Middle frontal gyrus (tissue), 1 donor: ENCODE results near the gene KISS1R.
A peak's percentile ranks its signal among the peaks of the same experiment; 100 is the strongest.
"Not testable (repeated sequence)": the region's sequence is repeated elsewhere in the genome, so short reads cannot be mapped to it uniquely, and the experiment has no call there.

ENCODE experiments used
- DNase-seq: peaks from one replicate; pipeline ENCODE4 v3.0.0-alpha.2; 2015; ENCODE audit warnings: low spot score; ENCODE audit errors: extremely low spot score

Gene KISS1R

DNA sequence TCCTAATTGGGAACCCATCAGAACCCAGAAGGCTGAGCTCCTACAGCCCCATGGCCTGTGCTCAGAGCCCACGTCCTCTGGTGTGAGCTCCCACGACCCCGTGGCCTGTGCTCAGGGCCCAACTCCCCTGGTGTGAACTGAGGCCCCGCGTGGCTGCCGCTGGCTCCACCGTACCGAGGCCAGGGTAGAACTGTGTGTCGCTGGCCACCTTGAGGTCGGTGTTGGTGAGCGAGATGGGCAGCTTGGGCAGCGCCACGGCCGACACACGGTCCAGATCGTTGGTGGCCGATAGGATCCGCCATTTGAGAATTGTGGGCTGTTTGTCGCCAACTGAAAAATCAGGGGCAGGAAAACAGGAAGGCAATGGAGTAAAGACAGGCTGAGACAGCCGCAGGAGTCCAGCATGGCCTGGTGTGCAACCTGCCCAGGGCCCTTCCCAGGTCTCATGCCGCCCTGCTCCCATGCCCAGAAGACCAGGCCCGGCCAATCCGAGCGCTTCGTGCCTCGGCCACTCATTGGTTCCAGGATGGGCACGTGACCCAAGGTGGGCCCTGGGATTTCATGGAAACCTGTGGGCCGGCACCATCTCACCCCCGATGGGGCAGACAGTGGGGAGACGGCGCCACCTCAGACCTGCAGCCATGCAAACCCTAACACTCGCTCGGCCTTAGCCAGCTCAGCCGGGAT, 35.6 kb upstream of the KISS1R start:
- DNase-seq: no peak

DNA sequence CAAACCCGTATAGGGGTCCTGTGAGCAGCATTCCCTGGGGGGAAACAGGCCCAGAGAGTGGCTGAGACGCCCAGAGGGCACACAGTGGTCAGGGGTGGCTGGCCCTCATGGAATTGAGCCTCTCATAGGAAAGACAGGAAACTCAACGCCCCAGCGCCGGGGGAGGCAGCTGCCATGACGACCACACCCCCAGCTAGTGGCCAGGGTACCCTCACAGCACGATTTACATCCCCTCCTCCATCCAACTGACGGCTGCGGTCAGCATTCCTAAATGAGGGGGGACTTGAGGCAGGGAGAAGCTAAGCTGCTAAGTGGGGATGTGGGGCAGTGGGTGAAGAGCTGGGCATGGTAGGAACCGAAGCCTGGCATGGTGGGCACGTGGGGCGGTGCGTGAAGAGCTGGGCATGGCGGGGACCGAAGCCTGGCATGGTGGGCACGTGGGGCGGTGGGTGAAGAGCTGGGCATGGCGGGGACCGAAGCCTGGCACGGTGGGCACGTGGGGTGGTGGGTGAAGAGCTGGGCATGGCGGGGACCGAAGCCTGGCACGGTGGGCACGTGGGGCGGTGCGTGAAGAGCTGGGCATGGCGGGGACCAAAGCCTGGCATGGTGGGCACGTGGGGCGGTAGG, 34.1 kb upstream of the KISS1R start:
- DNase-seq: no peak

DNA sequence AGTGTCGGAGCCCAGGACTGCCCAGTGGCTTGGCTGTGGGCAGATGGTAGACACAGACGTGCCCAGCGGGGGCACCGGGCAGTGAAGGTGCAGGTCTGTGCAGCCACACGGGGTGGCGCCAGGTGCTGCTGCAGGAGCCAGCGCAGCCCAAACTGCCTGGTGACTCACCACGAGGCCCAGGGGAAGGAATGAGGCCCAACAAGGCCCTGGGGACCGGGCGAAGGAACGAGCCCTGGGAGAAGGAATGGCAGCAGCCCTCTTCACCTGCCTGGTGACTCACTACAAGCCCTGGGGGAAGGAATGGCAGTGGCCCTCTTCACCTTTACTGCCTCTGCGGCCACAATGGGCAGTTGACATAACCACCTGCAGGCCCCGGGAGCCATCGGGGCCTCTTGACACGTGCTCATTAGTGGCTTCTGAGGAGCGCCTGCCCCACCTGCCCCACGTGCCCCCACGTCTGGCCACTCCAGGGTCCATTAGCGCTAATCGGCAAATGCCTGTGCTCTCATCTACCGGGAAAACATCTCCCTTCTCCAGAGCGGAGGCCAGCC, 33.4 kb upstream of the KISS1R start:
- DNase-seq: no peak

DNA sequence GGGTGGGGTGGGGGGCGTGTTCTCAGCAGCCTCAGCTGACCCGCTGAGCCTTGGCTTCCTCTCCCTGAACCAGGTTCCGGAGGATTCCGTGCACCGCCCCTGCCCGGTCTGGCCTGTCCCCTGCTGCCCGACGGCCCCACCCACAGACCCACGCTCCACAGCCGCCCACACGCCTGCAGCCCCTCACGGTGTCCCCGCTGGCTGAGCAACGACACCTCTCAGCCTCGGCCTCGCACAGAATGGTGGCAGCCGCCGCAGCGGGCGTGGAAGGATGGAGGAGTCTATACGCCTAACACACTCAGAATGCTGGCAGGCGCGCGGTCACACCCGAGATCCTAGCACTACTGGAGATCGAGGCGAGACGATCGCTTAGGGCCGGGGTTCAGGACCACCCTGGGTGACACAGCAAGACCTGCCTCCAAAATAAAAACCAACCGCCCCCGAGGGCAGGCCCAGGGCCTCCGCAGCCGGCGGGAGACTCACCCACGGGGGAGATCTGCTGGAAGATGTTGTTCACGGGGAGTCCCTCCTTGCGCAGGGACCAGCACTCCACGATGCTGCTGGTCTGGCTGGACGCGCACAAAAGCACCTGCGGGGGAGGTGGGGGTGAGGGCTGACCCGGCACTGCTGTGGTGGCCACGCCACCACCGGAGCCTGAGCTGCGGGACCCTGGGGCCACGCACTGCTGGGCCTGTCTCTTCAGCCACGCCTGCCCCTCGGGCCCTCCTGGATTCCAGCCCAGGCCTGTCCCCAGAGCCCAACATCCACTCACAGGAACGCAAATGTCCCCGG, 32.5 kb upstream of the KISS1R start:
- DNase-seq: no peak

DNA sequence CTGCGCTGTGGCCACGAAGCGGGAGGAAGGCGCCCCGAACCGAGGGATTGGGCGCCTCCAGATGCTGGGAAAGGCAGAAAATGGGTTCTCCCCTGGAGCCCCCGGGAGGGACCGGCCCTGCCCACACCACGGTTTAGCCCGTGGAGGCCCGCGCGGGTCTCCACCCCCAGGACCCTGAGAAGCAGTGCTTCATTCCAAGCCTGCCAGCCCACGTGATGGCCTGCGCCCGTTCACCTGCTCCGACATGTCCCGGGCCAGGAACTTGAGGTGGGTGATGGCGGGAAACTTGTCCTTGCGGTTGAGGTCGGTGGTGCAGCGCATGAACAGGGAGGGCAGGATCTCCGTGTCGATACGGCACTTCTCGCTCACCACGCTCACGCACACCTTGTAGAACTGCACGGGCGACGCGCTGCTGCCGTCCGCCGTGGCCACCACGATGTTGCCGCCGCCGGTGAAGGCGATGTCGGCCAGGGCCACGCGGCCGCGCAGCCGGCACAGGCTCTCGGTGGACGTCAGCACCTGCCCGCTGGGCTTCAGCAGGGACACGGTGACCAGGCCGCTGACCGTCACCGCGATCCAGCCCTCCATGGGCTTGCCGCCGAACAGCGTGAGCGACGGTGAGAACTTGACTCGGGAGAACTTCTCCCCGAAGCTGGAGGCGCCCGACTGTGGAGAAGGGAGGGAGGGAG, 31.5 kb upstream of the KISS1R start:
- DNase-seq: no peak

DNA sequence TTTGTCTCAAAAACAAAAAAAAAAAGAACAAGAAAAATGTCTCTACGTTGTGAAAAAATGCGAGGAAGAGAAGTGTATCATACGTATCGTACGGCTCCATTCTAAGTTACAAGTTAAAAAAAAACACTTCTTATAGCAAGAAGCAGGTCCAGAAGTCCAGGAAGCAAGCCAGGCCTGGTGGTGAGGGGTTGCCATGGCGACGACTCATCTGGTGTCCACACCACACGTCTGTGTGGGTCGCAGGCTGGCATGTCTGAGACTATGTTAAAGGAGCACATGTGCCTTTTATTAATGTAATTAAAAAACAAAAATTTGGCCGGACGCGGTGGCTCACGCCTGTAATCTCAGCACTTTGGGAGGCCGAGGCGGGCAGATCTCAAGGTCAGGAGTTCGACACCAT, 30.1 kb upstream of the KISS1R start:
- DNase-seq: no peak

DNA sequence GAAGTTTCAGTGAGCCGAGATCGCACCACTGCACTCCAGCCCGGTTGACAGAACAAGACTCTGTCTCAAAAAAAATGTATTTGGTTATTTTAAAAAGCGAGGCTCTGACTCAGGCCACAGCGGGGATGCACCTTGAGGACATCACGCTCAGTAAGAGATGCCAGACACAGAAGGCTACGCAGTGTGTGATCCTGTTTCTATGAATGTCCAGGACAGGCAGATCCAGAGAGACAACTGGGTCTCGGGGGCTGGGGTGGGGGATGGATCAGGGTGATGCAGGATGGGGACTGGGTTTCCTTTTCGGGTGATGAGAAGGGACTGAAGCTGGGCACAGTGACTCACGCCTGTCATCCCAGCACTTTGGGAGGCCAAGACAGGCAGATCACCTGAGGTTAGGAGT, 29.5 kb upstream of the KISS1R start:
- no peak for DNase-seq

DNA sequence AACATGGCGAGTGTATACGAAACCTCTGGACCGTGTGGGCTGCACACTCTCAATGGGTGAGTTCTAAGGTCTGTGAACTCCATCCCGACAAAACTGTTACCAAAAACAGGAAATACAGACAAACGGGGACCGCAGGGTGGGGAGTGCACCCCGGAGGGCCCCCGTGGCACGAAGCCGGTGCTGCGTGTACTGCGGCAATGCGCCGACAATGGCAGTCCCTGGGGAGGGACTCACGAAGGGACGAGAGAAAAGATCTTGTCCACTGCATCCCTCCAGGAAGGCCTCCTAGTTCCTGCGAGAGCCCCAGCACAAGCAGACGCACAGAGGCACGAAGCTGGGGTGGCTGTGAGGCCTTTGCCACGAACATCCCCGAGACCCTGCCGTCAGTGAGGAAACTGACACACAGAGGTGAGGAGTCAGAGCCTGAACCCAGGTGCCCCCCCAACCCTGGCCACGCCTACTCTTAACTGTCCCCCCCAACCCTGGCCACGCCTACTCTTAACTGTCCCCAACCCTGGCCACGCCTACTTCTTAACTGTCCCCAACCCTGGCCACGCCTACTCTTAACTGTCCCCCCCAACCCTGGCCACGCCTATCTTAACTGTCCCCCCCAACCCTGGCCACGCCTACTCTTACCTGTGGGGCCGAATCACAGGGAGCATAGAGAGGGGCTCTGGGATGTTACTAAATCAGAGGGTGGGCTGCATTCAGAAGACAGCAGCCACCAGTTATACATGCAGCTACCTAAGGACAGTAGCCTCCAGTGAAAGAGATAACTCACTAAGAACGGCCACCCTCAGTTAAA, 28.4 kb upstream of the KISS1R start:
- DNase-seq: no peak

DNA sequence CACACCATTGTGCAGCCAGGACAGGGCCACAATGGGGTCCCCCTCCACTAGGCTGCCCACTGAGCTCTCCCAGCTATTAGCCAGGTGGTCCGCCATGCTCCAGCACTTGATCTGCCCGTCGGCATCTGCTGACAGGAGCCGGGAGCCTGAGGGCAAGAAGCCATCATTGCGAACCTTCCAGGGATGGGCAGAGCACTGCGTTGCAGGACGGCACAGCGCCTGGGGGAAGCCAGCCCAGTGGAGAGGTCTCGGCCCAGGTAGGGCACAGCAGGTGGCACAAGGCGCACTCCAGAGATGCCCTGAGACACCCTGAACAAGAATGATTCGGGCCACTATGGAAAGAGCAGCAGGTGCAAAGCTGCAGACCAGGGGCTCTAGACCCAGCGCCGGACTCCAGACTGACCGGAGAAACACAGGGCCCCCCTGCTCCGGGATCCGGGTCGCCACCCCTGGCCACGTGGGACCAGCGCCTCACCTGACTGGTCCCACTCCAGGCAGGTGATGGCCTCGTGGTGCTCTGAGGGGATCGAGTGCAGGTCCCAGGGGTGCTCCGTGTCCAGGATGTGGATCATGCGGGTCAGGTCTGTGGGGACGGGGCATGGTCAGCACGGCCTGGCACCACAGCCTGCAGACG, 27.4 kb upstream of the KISS1R start:
- DNase-seq: no peak

DNA sequence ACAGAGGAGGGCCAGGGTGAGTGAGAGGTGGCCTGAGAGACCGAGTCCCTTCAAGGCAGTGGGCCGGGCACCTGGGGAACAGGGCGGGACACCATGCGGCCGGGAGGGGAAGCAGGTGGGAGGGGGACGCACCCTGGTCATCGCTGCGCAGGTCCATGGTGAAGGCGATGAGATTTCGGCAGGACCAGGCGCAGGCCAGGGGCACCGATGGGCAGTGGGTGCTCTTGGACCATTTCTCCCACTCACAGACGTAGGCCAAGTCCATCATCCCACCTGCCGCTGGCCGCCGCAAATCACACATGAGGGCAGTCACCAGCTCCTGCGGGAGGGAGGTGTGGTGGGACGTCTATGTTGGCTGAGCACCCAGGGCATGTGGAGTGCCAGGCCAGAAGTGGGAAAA, 26.3 kb upstream of the KISS1R start:
- DNase-seq: no peak

DNA sequence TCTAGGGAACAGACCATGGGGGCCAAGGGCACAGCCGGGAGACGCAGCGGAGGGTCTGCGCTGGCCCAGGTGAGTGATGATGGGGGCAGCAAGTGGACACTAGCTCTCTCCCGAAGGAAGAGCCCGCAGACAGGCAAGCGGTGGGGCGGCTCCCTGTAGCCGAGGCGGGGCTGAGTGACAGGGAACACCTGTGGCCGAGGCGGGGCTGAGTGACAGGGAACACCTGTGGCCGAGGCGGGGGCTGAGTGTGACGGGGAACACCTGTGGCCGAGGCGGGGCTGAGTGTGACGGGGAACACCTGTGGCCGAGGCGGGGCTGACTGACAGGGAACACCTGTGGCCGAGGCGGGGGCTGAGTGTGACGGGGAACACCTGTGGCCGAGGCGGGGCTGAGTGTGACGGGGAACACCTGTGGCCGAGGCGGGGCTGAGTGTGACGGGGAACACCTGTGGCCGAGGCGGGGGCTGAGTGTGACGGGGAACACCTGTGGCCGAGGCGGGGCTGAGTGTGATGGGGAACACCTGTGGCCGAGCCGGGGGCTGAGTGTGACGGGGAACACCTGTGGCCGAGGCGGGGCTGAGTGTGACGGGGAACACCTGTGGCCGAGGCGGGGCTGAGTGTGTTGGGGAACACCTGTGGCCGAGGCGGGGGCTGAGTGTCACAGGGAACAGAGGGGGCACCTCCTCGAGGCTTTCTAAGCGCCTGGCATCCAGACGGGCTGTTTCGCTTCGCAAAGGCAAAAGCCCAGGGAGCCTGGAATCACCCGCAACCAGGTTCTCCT, 25.5 kb upstream of the KISS1R start:
- DNase-seq: not testable (repeated sequence)

DNA sequence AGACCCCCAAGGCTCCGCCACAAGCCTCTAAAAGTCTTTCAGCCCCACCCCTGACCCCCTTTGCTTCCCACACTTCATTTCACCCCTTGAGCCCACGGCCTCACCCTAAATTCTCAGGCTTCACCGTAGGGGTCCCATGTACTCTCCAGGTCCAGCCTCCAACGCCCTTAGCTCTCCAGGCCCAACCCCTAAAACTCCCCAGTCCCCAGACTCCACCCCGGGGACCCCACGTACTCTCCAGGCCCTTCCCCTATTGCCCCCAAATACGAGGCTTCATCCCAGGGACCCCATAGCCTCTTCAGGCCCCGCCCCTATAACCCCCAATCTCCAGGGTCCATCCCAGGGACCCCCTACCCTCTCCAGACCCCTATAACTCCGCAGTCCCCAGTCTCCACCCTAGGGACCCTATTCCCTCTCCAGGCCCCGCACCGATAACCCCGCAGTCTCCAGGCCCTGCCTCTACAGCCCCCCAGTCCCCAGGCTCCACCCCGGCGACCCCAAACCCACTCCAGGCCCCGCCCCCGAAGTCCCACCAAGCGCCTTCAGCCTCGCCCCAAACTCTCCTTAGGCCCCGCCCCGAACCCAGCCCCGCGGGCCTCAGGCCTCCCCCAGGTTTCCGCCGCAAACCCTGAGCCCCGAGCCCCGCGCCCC, 24.8 kb upstream of the KISS1R start:
- no peak for DNase-seq

DNA sequence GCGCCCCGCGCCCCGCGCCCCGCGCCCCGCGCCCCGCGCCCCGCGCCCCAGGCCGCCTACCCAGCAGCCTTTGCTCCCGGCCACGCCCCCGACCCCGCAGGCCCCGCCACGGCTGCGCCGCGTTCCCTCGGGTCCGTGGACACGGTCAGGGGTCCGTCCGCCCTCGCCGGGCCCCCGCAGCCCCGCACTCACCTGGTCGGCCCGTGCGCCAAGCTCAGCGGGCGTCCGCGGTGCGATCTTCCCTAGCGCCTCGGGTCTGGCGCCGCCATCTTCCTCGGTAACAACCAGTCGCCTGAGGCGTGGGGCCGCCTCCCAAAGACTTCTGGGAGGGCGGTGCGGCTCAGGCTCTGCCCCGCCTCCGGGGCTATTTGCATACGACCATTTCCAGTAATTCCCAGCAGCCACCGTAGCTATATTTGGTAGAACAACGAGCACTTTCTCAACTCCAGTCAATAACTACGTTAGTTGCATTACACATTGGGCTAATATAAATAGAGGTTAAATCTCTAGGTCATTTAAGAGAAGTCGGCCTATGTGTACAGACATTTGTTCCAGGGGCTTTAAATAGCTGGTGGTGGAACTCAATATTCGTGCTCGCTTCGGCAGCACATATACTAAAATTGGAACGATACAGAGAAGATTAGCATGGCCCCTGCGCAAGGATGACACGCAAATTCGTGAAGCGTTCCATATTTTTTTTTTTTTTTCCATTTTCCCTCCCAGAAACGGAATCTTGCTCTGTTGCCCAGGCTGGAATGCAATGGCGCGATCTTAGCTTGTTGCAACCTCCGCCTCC, 24.0 kb upstream of the KISS1R start, which contains the start of the genes MED16 and RNU6-9:
MED16 (minus strand) TSS at position 294 of the 796 bp plus-strand sequence. CDS start 2,056 bp downstream, outside the sequence.
RNU6-9 (plus strand) TSS at position 591 of the 796 bp plus-strand sequence.
- DNase-seq: peak; percentile 87

DNA sequence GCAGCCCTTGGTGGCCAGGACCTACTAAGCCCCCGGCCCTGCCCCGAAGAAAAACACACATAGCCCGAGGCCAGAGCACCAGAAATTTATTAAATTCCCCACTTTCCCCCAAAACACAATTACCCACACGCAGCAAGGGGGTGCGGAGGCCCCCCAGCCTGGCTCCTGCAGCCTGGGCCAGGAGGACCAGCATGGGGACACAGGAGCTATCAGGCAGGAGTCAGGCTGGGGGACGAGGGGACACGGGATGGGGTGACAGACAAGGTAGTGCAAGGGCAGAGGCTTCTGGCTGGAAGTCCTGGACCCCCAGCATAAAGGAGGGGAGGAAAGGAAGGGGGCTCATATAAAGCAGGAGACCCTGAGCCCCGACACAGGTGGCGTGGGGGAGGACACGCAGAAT, 20.7 kb upstream of the KISS1R start:
- DNase-seq: no peak

DNA sequence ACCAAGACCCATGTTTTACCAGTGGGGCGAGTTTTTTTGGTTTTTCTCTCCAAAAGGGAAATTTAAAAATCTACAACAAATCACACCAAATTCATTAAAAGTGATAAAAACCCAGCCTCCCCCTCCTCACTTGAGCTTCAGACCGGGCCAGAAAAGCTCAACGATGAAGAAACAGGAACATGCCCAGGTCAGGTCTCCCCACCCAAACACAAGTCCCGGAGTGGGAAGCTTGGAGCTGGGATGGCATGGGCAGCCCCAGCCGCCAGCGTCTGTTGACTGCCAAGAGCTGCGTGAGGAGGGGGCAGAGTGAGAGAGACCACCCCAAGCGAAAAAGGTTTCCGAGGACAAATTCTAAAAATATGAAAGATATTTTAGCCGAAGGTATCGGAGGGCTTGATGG, 20.1 kb upstream of the KISS1R start:
- DNase-seq: no peak

DNA sequence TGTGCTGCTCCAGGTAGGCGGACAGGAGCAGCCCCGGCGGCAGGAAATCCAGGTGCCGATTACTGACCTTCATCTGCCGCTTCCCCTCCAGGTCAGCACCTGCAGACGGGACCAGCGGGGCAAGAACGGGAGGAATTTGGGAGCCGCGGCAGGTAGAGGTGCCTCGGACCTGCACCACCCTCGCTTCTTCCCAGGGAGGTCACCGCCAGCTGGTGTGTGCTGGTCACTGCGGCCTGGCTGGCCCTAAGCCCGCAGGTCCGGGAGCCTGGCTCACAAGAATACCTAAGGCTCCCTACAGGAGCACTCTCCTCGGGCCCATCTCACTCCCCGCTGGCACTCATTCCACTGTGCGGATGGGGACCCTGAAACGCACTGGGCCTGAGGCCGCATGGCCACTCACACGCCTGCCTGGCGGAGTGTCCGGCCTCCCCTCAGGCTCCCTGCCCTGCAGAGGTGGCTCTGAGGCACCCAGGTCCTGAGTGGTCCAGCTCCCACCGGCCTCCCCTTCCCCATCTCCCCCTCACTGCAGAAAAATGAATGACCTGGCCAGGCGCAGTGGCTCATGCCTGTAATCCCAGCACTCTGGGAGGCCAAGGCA, 19.6 kb upstream of the KISS1R start:
- DNase-seq: no peak

DNA sequence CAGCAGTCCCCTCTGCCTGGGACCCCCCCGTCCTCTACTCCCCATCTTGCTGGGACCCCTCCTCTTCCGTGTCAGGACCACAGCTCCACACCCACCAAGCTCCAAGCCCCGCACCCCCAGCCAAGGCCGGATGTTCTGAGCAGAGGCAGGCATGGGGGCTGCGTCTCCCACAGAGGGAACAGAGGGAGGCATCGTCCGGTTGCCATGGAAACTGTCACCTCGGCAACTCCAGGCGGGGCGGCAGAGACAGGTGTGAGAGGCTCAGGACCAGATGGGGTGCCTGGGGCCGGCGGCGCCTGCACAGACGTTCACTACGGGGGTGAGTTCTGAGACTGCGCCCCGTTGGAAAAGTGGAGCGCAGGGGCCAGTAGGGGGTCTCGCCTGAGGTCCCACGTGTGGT, 18.5 kb upstream of the KISS1R start:
- peak; percentile 27 for DNase-seq
